BLaER1 treated with 17β-estradiol and CSF1 and Interleukin-3, amounts not matched to agents 10 nM and 100 nM (cell line): ENCODE measurements around the gene PVALEF.
A peak's percentile ranks its signal among the peaks of the same experiment; 100 is the strongest.
"Not testable (repeated sequence)": the region's sequence is repeated elsewhere in the genome, so short reads cannot be mapped to it uniquely, and the experiment has no call there.

Experiments
- H3K27ac ChIP-seq, 11 experiments: shearing (Covaris generic); formaldehyde crosslinking; 2 replicates each; pipeline ENCODE4 v1.8.1; 2022
- H3K27me3 ChIP-seq, 11 experiments: shearing (Covaris generic); formaldehyde crosslinking; 2 replicates each; pipeline ENCODE4 v1.8.1; 2022
- H3K36me3 ChIP-seq, 11 experiments: shearing (Covaris generic); formaldehyde crosslinking; 2 replicates each; pipeline ENCODE4 v1.8.1; 2022
- H3K4me1 ChIP-seq, 10 experiments: shearing (Covaris generic); formaldehyde crosslinking; 2 replicates each; pipeline ENCODE4 v1.8.1; 2022
- H3K4me2 ChIP-seq, 11 experiments: shearing (Covaris generic); formaldehyde crosslinking; 2 replicates each; pipeline ENCODE4 v1.8.1; 2022
- H3K4me3 ChIP-seq, 10 experiments: shearing (Covaris generic); formaldehyde crosslinking; 2 replicates each; pipeline ENCODE4 v1.8.1; 2022
- H3K9ac ChIP-seq, 11 experiments: shearing (Covaris generic); formaldehyde crosslinking; 2 replicates each; pipeline ENCODE4 v1.8.1; 2022
- H3K9me3 ChIP-seq, 11 experiments: shearing (Covaris generic); formaldehyde crosslinking; replicated peaks in 1 of 11; 2 replicates each; pipeline ENCODE4 v1.8.1; 2022
- H4K20me1 ChIP-seq, 11 experiments: shearing (Covaris generic); formaldehyde crosslinking; 2 replicates each; pipeline ENCODE4 v1.8.1; 2022
- Cebpa-rat ChIP-seq, 11 experiments: shearing (Covaris generic); IDR thresholded peaks; 2 replicates each; pipeline ENCODE4 v1.8.1; 2022

The PVALEF gene

DNA sequence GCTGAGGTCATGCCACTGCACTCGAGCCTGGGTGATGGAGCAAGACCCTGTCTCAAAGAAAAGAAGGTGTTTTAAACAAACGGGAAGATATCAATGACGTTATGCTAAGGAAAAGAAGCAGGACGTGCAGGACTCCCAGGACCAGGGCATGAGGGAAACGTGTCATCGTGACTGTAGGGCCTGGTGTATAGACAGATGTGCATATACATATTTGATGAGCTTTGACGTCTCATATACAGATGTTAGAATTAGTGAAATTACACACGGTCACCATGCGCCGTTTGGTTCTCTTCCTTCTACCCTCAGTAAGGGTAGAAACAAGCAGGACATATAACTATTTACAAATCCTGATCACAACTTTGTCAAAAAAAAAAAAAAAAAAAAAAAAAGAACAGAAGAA is 17.6 kb upstream of the PVALEF start:
- peaks cover 0 to 7% (median 0%) of the 10 kb centered on the region in 11 experiments; a peak in 1 of 22 replicates for H3K27me3 ChIP-seq
- 0 out of 22 replicates have a peak overlapping the region, but pooled peaks of 1 of the 11 experiments have one; percentile 82 for H3K4me2 ChIP-seq
- peaks cover 77 to 89% (median 83%) of the 10 kb centered on the region in 10 experiments for H3K4me1 ChIP-seq
- TF ChIP-seq Cebpa-rat (IDR thresholded peaks at IDR 0.05) = no peak
- H3K9me3 ChIP-seq = no peaks in the 10 kb centered on the region
- H3K27ac ChIP-seq = no peak overlapping the region
- H3K9ac ChIP-seq = no peak overlapping the region
- H4K20me1 ChIP-seq = no peaks in the 10 kb centered on the region
- H3K4me3 ChIP-seq = no peak overlapping the region
- H3K36me3 ChIP-seq = no peaks in the 10 kb centered on the region

DNA sequence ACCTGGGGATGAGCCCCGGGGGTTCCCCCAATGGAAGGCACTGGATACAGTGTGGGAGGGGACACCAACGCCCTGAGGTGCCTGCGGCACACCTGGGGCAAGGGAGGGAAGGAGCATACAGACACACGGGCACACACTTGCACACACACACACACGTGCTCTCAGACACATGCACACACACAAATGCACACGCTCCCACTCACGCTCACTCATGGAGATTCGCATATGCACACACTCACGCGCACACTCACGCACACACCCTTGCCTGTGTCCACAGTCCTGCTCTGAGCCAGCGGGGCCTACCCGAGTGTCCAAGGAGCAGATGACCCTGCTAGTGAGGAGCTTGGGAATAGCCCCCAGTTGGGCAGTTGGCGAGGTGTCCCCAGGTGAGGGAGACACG is 16.7 kb upstream of the PVALEF start:
- Histone ChIP-seq H3K9ac (no peak overlapping the region), H3K27ac (peak overlapping the region in 3 of 11 experiments; percentile 46 to 77 (median 53); a peak in 4 of 22 replicates), H3K9me3 (no peaks in the 10 kb centered on the region), H3K4me3 (no peak overlapping the region), H4K20me1 (no peaks in the 10 kb centered on the region), H3K4me1 (peaks cover 77 to 88% (median 83%) of the 10 kb centered on the region in 10 experiments), H3K27me3 (peaks cover 0 to 7% (median 0%) of the 10 kb centered on the region in 11 experiments; a peak in 1 of 22 replicates), H3K4me2 (peak overlapping the region; percentile 73 to 97 (median 87)), H3K36me3 (no peaks in the 10 kb centered on the region)
- TF ChIP-seq Cebpa-rat (IDR thresholded peaks at IDR 0.05) = no peak

GRCh38 chr17:81148986-81149533 is 16.2 kb upstream of the PVALEF start:
- H3K4me3 ChIP-seq = no peak overlapping the region
- no peaks in the 10 kb centered on the region for H3K9me3 ChIP-seq
- H3K9ac ChIP-seq = peak overlapping the region in 7 of 11 experiments; percentile 4 to 71 (median 48); a peak in 7 of 22 replicates
- H3K4me2 ChIP-seq = peak overlapping the region; percentile 73 to 97 (median 87)
- H3K4me1 ChIP-seq = peaks cover 77 to 88% (median 83%) of the 10 kb centered on the region in 10 experiments
- peaks cover 0 to 7% (median 0%) of the 10 kb centered on the region in 11 experiments; a peak in 1 of 22 replicates for H3K27me3 ChIP-seq
- peak overlapping the region in 8 of 11 experiments; percentile 50 to 82 (median 71); a peak in 13 of 22 replicates for H3K27ac ChIP-seq
- TF ChIP-seq Cebpa-rat (IDR thresholded peaks at IDR 0.05) = no peak
- H4K20me1 ChIP-seq = no peaks in the 10 kb centered on the region
- no peaks in the 10 kb centered on the region for H3K36me3 ChIP-seq

DNA sequence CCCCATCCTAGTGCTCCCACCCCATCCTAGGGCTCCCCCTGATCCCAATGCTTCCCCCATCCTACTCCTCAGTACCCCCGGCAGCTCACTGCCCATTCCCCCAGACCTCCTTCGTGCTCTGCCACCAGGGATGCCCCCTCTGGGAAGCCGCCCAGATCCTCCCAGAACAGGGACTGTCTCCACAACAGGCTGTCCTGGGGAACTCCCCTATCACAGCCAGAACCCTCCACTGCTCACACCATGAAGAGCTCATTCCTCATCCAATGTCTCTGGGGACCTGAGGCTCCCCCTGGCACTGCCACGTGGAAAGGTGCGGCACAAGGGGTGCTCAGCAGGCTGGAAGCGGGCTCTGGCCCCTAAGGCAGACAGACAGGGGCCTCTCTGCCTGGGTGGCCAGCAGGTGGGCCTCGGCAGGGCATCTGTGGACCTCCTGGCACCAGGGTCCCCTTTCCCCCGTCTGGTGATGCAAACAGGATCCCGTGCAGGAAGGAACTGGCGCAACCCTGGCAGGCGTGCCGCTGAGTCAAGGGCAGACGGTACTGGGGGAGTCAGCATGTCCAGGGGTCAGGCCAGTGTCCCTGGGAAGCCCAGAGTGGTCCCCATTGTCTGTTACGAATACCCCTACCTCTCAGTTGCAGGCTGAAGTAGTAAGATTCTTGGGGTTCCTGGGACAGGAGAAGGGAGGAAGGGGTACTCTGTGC is 14.8 kb upstream of the PVALEF start:
- H3K4me2 ChIP-seq = peak overlapping the region; percentile 60 to 97 (median 87)
- peak in 5 of 11 experiments; percentile 13 to 66 (median 50); a peak in 4 of 22 replicates for TF ChIP-seq Cebpa-rat (IDR thresholded peaks at IDR 0.05)
- peaks cover 0 to 7% (median 0%) of the 10 kb centered on the region in 11 experiments; a peak in 1 of 22 replicates for H3K27me3 ChIP-seq
- peak overlapping the region in 3 of 10 experiments; percentile 4 to 47 (median 39); a peak in 4 of 20 replicates for H3K4me3 ChIP-seq
- H3K9me3 ChIP-seq = no peaks in the 10 kb centered on the region
- H3K9ac ChIP-seq = peak overlapping the region; percentile 14 to 71 (median 41); a peak in 13 of 22 replicates
- H3K4me1 ChIP-seq = peaks cover 64 to 89% (median 78%) of the 10 kb centered on the region in 10 experiments
- H3K27ac ChIP-seq = peak overlapping the region; percentile 15 to 82 (median 60); a peak in 19 of 22 replicates
- no peaks in the 10 kb centered on the region for H3K36me3 ChIP-seq
- H4K20me1 ChIP-seq = no peaks in the 10 kb centered on the region

- Histone ChIP-seq H3K36me3 (no peaks in the 10 kb centered on the region), H3K4me2 (peak overlapping the region in 10 of 11 experiments; percentile 33 to 97 (median 66); a peak in 18 of 22 replicates), H3K27me3 (peaks cover 0 to 7% (median 0%) of the 10 kb centered on the region in 11 experiments; a peak in 1 of 22 replicates), H3K4me1 (peaks cover 58 to 85% (median 70%) of the 10 kb centered on the region in 10 experiments), H3K4me3 (no peak overlapping the region), H3K9ac (peak overlapping the region in 2 of 11 experiments; percentile 46 to 64; a peak in 3 of 22 replicates), H3K9me3 (no peaks in the 10 kb centered on the region), H3K27ac (peak overlapping the region; percentile 37 to 85 (median 62); a peak in 16 of 22 replicates), H4K20me1 (no peaks in the 10 kb centered on the region)
- no peak for TF ChIP-seq Cebpa-rat (IDR thresholded peaks at IDR 0.05)
Measured at GRCh38 chr17:81151278-81151677, 14.0 kb upstream of the PVALEF start.

DNA sequence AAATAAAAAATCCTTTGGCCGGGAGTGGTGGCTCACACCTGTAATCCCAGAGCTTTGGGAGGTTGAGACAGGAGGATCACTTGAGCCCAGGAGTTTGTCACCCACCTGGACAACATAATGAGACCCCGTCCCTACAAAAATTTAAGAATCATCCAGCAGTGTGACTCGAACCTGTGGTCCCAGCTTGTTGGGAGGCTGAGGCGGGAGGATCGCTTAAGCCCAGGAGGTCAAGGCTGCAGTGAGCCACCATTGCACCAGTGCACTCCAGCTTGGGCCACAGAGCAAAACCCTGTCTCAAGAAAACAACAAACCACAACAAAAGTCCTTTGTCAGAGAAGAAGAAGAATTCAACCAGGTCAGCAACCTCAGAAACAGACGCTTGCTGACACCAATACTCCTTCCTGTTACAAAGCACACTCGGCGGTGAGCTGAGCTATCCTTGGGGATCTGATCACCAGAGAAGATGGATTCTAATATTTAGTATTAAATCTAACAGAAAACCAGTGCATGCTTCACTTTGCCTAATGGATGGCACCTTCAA is 12.9 kb upstream of the PVALEF start:
- no peak for TF ChIP-seq Cebpa-rat (IDR thresholded peaks at IDR 0.05)
- Histone ChIP-seq H3K4me2 (peak overlapping the region; percentile 33 to 97 (median 59)), H3K4me1 (peaks cover 56 to 90% (median 65%) of the 10 kb centered on the region in 10 experiments), H3K27ac (peak overlapping the region in 10 of 11 experiments; percentile 21 to 85 (median 64); a peak in 16 of 22 replicates), H3K36me3 (no peaks in the 10 kb centered on the region), H4K20me1 (no peaks in the 10 kb centered on the region), H3K4me3 (no peak overlapping the region), H3K9me3 (no peaks in the 10 kb centered on the region), H3K27me3 (peaks cover 0 to 7% (median 0%) of the 10 kb centered on the region in 11 experiments; a peak in 1 of 22 replicates), H3K9ac (peak overlapping the region in 4 of 11 experiments; percentile 46 to 66 (median 62); a peak in 5 of 22 replicates)

- peak overlapping the region in 9 of 11 experiments; percentile 8 to 85 (median 70); a peak in 12 of 22 replicates for H3K27ac ChIP-seq
- TF ChIP-seq Cebpa-rat (IDR thresholded peaks at IDR 0.05) = no peak
- peaks cover 0 to 7% (median 0%) of the 10 kb centered on the region in 11 experiments; a peak in 1 of 22 replicates for H3K27me3 ChIP-seq
- no peaks in the 10 kb centered on the region for H4K20me1 ChIP-seq
- H3K9me3 ChIP-seq = no peaks in the 10 kb centered on the region
- H3K4me2 ChIP-seq = peak overlapping the region; percentile 33 to 97 (median 59)
- H3K4me1 ChIP-seq = peaks cover 52 to 91% (median 61%) of the 10 kb centered on the region in 10 experiments
- no peak overlapping the region for H3K4me3 ChIP-seq
- no peaks in the 10 kb centered on the region for H3K36me3 ChIP-seq
- peak overlapping the region in 4 of 11 experiments; percentile 22 to 66 (median 62); a peak in 6 of 22 replicates for H3K9ac ChIP-seq
Measured at GRCh38 chr17:81153340-81153803, 11.9 kb upstream of the PVALEF start.

- Histone ChIP-seq H3K27ac (peak overlapping the region in 4 of 11 experiments; percentile 54 to 85 (median 76); a peak in 7 of 22 replicates), H3K9ac (peak overlapping the region in 3 of 11 experiments; percentile 51 to 64 (median 52); a peak in 4 of 22 replicates), H3K4me1 (peaks cover 46 to 91% (median 55%) of the 10 kb centered on the region in 10 experiments), H3K4me2 (peak overlapping the region; percentile 33 to 97 (median 53); a peak in 20 of 22 replicates)
- H3K27me3 ChIP-seq, H3K36me3 ChIP-seq, H3K9me3 ChIP-seq, H3K4me3 ChIP-seq, H4K20me1 ChIP-seq: not testable (repeated sequence)
Measured at GRCh38 chr17:81154016-81154415, 11.3 kb upstream of the PVALEF start.
